DOHH2 (cell line): ENCODE data around the gene SAAL1.

Source experiments
- H3F3A ChIP-seq: fragments of 200-600 bp; sonication (generic), shearing (Covaris generic); 2 replicates; pipeline ENCODE4 v1.6.0; 2016; ENCODE audit warnings: antibody characterized with exemption, mild to moderate bottlenecking; ENCODE audit not compliant: control insufficient read depth, insufficient read depth
- H3K27ac ChIP-seq: fragments of 200-600 bp; sonication (generic); 2 replicates; pipeline ENCODE4 v1.5.1; 2014; ENCODE audit warnings: low read depth, mild to moderate bottlenecking, low read length, moderate library complexity
- H3K27me3 ChIP-seq: fragments of 200-600 bp; sonication (generic); 2 replicates; pipeline ENCODE4 v1.6.1; 2014; ENCODE audit warnings: mild to moderate bottlenecking, low read length, mixed read lengths; ENCODE audit not compliant: control insufficient read depth
- H3K36me3 ChIP-seq: fragments of 200-600 bp; sonication (generic); 2 replicates; pipeline ENCODE4 v1.6.1; 2014; ENCODE audit warnings: mild to moderate bottlenecking, low read length, moderate library complexity, mixed read lengths; ENCODE audit not compliant: control insufficient read depth
- H3K4me1 ChIP-seq: fragments of 200-600 bp; sonication (generic); 2 replicates; pipeline ENCODE4 v1.6.1; 2014; ENCODE audit warnings: mild to moderate bottlenecking, low read length, mixed read lengths; ENCODE audit not compliant: control insufficient read depth
- H3K4me2 ChIP-seq: fragments of 200-600 bp; sonication (generic); 2 replicates; pipeline ENCODE4 v1.6.0; 2014; ENCODE audit warnings: mild to moderate bottlenecking, low read length, moderate library complexity
- H3K4me3 ChIP-seq: fragments of 200-600 bp; sonication (generic); 2 replicates; pipeline ENCODE4 v1.5.1; 2014; ENCODE audit warnings: mild to moderate bottlenecking, low read length, mixed read lengths
- H3K79me2 ChIP-seq: fragments of 200-600 bp; sonication (generic); 2 replicates; pipeline ENCODE4 v1.6.1; 2014; ENCODE audit warnings: mild to moderate bottlenecking, low read length, mixed read lengths; ENCODE audit not compliant: control insufficient read depth
- H3K9me2 ChIP-seq: fragments of 200-600 bp; sonication (generic); replicated peaks from 2 replicates; pipeline ENCODE4 v1.6.1; 2014; ENCODE audit warnings: mild to moderate bottlenecking, low read length, mixed read lengths; ENCODE audit not compliant: control insufficient read depth
- H3K9me3 ChIP-seq: fragments of 200-600 bp; sonication (generic); 2 replicates; pipeline ENCODE4 v1.6.1; 2014; ENCODE audit warnings: antibody characterized with exemption, low read length, mixed read lengths; ENCODE audit not compliant: control insufficient read depth, insufficient read depth
- H4K20me1 ChIP-seq: fragments of 200-600 bp; sonication (generic); 2 replicates; pipeline ENCODE4 v1.6.0; 2014; ENCODE audit warnings: low read depth, mild to moderate bottlenecking, antibody characterized with exemption, low read length, moderate library complexity; ENCODE audit not compliant: control insufficient read depth, insufficient read depth
- CTCF ChIP-seq: fragments of 200-600 bp; sonication (generic); IDR thresholded peaks from one replicate; pipeline ENCODE4 v1.5.1; 2014; ENCODE audit warnings: antibody characterized with exemption, mild to moderate bottlenecking, low read depth, low read length; ENCODE audit not compliant: poor library complexity, severe bottlenecking
- EZH2phosphoT487 ChIP-seq: fragments of 200-600 bp; sonication (generic); IDR thresholded peaks from 2 replicates; pipeline ENCODE4 v1.6.1; 2017; ENCODE audit warnings: borderline replicate concordance, mild to moderate bottlenecking, antibody characterized with exemption, low read length, moderate library complexity, mixed read lengths

SAAL1 gene

GRCh38 chr11:18106688-18107087 is 806 bp upstream of the SAAL1 start:
- no peak overlapping the region for H3K4me3 ChIP-seq
- H3K9me2 ChIP-seq: no peaks in the 10 kb centered on the region
- TF ChIP-seq EZH2phosphoT487 (no peak), CTCF (no peak)
- peaks cover 10% of the 10 kb centered on the region for H3K27me3 ChIP-seq
- H3K9me3 ChIP-seq: no peaks in the 10 kb centered on the region
- peaks cover 2% of the 10 kb centered on the region; the same call in 1 of the 2 replicates for H3F3A ChIP-seq
- H3K27ac ChIP-seq: no peak overlapping the region
- peaks cover 23% of the 10 kb centered on the region for H3K4me1 ChIP-seq
- H4K20me1 ChIP-seq: no peaks in the 10 kb centered on the region
- peaks cover 31% of the 10 kb centered on the region for H3K36me3 ChIP-seq
- H3K79me2 ChIP-seq: peaks cover 44% of the 10 kb centered on the region
- H3K4me2 ChIP-seq: peak overlapping the region; percentile 61; the same call in 1 of the 2 replicates

GRCh38 chr11:18105086-18105801 is 638 bp downstream of the SAAL1 start:
- Histone ChIP-seq H3K4me2 (peak overlapping the region; percentile 61), H3K9me2 (no peaks in the 10 kb centered on the region), H3K4me3 (peak overlapping the region; percentile 97), H3K27me3 (peaks cover 1% of the 10 kb centered on the region), H4K20me1 (peaks cover 7% of the 10 kb centered on the region; the same call in 1 of the 2 replicates), H3K4me1 (peaks cover 23% of the 10 kb centered on the region), H3K27ac (peak overlapping the region; percentile 5; the same call in 1 of the 2 replicates), H3K79me2 (peaks cover 58% of the 10 kb centered on the region), H3K9me3 (no peaks in the 10 kb centered on the region), H3F3A (peaks cover 2% of the 10 kb centered on the region; the same call in 1 of the 2 replicates), H3K36me3 (peaks cover 46% of the 10 kb centered on the region)
- TF ChIP-seq CTCF: no peak
- TF ChIP-seq EZH2phosphoT487: no peak

- H3K9me2 ChIP-seq: no peaks in the 10 kb centered on the region
- H3K9me3 ChIP-seq: no peaks in the 10 kb centered on the region
- no peaks in the 10 kb centered on the region for H3K27me3 ChIP-seq
- H4K20me1 ChIP-seq: peaks cover 9% of the 10 kb centered on the region; the same call in 1 of the 2 replicates
- H3K4me2 ChIP-seq: no peak overlapping the region
- no peak overlapping the region for H3K27ac ChIP-seq
- TF ChIP-seq EZH2phosphoT487 (no peak), CTCF (no peak)
- peaks cover 17% of the 10 kb centered on the region for H3K4me1 ChIP-seq
- no peaks in the 10 kb centered on the region for H3F3A ChIP-seq
- H3K36me3 ChIP-seq: peaks cover 76% of the 10 kb centered on the region
- H3K4me3 ChIP-seq: no peak overlapping the region
- H3K79me2 ChIP-seq: peaks cover 89% of the 10 kb centered on the region
These were observed 4.8 kb downstream of the SAAL1 start for GRCh38 chr11:18100926-18101656.
